HG03135 (cell line): Measurements from ENCODE around the gene GBX1.

Source experiments
- ATAC-seq: cut with Tn5 transposase; IDR thresholded peaks from one replicate; pipeline ENCODE4 v1.9.1; 2021; ENCODE audit warnings: mild to moderate bottlenecking, moderate library complexity; ENCODE audit not compliant: unreplicated experiment

Gene GBX1

GRCh38 chr7:151167197-151167961, at the start of gene GBX1:
TSS of gene GBX1 (minus strand) at chr7:151167694. CDS start at chr7:151167548, 146 bp downstream.
- ATAC-seq = no peak

GRCh38 chr7:151215396-151215795, 47.9 kb upstream of the GBX1 start:
- ATAC-seq = no peak

GRCh38 chr7:151213826-151214225, 46.3 kb upstream of the GBX1 start:
- ATAC-seq = no peak

- ATAC-seq = no peak
Observed at GRCh38 chr7:151212626-151213025, 45.1 kb upstream of the GBX1 start.

GRCh38 chr7:151211155-151211772, 43.8 kb upstream of the GBX1 start:
- ATAC-seq = no peak

- no peak for ATAC-seq
Observed at GRCh38 chr7:151210087-151210854, 42.8 kb upstream of the GBX1 start, which contains the start of gene H2BK1. TSS of gene H2BK1 (minus strand) at chr7:151210488. CDS start at chr7:151210318, 170 bp downstream.

- no peak for ATAC-seq
Observed at GRCh38 chr7:151209588-151209987, 42.1 kb upstream of the GBX1 start.

GRCh38 chr7:151208253-151208862, 40.9 kb upstream of the GBX1 start:
- ATAC-seq = no peak

- ATAC-seq = no peak
Observed at GRCh38 chr7:151207804-151208203, 40.3 kb upstream of the GBX1 start.

GRCh38 chr7:151207315-151207714, 39.8 kb upstream of the GBX1 start:
- ATAC-seq = no peak

GRCh38 chr7:151206914-151207313, 39.4 kb upstream of the GBX1 start:
- ATAC-seq = no peak

GRCh38 chr7:151205730-151206129, 38.2 kb upstream of the GBX1 start:
- no peak for ATAC-seq

GRCh38 chr7:151204383-151205032, 37.0 kb upstream of the GBX1 start:
- no peak for ATAC-seq

GRCh38 chr7:151202836-151203235, 35.3 kb upstream of the GBX1 start:
- ATAC-seq = no peak

GRCh38 chr7:151201751-151202150, 34.3 kb upstream of the GBX1 start:
- no peak for ATAC-seq

- ATAC-seq = no peak
Observed at GRCh38 chr7:151201344-151201743, 33.9 kb upstream of the GBX1 start.

- no peak for ATAC-seq
Observed at GRCh38 chr7:151198945-151199848, 31.7 kb upstream of the GBX1 start.

GRCh38 chr7:151197932-151198331, 30.4 kb upstream of the GBX1 start:
- no peak for ATAC-seq

GRCh38 chr7:151195616-151196450, 28.3 kb upstream of the GBX1 start:
- no peak for ATAC-seq
